GM06990 (cell line): ENCODE results near the gene DUSP21.
"Not testable (repeated sequence)": the region's sequence is repeated elsewhere in the genome, so short reads cannot be mapped to it uniquely, and the experiment has no call there.

Experiments used
- DNase-seq: peaks from one replicate; pipeline ENCODE4 v3.0.0-alpha.2; 2011; ENCODE audit not compliant: insufficient read length; ENCODE audit errors: extremely low read depth
- H3K27me3 ChIP-seq: replicated peaks from 2 replicates; pipeline ENCODE4 v1.6.0; 2011; ENCODE audit warnings: low read length; ENCODE audit not compliant: control insufficient read depth, insufficient read depth
- H3K36me3 ChIP-seq: 2 replicates; pipeline ENCODE4 v1.5.1; 2011; ENCODE audit warnings: low read length; ENCODE audit not compliant: control insufficient read depth, insufficient read depth
- H3K4me3 ChIP-seq: replicated peaks from 2 replicates; pipeline ENCODE4 v1.5.1; 2011; ENCODE audit warnings: low read depth, mild to moderate bottlenecking, control low read depth, low read length
- TF ChIP-seq, protein P1 (sequence below): IDR thresholded peaks from 2 replicates; pipeline ENCODE4 v1.5.1; 2011; ENCODE audit warnings: low read length, control low read depth, mild to moderate bottlenecking, inconsistent platforms; ENCODE audit not compliant: insufficient read depth, poor library complexity, severe bottlenecking

Gene DUSP21

GRCh38 chrX:44878780-44879179 lies 35.0 kb downstream of the DUSP21 start:
- H3K4me3 ChIP-seq, result no peak overlapping the region
- H3K27me3 ChIP-seq, result no peaks in the 10 kb centered on the region
- TF ChIP-seq, protein P1, sequence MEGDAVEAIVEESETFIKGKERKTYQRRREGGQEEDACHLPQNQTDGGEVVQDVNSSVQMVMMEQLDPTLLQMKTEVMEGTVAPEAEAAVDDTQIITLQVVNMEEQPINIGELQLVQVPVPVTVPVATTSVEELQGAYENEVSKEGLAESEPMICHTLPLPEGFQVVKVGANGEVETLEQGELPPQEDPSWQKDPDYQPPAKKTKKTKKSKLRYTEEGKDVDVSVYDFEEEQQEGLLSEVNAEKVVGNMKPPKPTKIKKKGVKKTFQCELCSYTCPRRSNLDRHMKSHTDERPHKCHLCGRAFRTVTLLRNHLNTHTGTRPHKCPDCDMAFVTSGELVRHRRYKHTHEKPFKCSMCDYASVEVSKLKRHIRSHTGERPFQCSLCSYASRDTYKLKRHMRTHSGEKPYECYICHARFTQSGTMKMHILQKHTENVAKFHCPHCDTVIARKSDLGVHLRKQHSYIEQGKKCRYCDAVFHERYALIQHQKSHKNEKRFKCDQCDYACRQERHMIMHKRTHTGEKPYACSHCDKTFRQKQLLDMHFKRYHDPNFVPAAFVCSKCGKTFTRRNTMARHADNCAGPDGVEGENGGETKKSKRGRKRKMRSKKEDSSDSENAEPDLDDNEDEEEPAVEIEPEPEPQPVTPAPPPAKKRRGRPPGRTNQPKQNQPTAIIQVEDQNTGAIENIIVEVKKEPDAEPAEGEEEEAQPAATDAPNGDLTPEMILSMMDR, result no peak
- no peaks in the 10 kb centered on the region for H3K36me3 ChIP-seq
- no peak for DNase-seq

DNA sequence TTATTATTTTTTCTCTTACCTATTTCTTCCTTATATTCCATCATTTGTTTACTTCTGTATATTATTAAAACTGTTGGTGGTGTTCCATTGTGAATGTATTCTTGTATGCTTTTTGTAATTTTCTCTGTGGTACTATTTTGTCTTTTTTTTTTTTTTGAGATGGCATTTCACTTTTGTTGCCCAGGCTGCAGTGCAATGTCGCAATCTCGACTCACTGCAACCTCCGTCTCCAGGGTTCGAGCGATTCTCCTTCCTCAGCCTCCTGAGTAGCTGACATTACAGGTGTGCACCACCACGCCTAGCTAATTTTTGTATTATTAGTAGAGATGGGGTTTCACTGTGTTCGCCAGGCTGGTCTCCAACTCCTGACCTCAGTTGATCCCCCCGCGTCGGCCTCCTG lies 37.7 kb downstream of the DUSP21 start:
- TF ChIP-seq, protein P1, result no peak
- no peaks in the 10 kb centered on the region for H3K27me3 ChIP-seq
- H3K36me3 ChIP-seq, result no peaks in the 10 kb centered on the region
- H3K4me3 ChIP-seq, result no peak overlapping the region
- DNase-seq, result no peak

- Histone ChIP-seq H3K36me3 (no peaks in the 10 kb centered on the region), H3K27me3 (no peaks in the 10 kb centered on the region), H3K4me3 (no peak overlapping the region)
- no peak for DNase-seq
- TF ChIP-seq, protein P1, result no peak
Measured at GRCh38 chrX:44882635-44883034, 38.8 kb downstream of the DUSP21 start.

DNA sequence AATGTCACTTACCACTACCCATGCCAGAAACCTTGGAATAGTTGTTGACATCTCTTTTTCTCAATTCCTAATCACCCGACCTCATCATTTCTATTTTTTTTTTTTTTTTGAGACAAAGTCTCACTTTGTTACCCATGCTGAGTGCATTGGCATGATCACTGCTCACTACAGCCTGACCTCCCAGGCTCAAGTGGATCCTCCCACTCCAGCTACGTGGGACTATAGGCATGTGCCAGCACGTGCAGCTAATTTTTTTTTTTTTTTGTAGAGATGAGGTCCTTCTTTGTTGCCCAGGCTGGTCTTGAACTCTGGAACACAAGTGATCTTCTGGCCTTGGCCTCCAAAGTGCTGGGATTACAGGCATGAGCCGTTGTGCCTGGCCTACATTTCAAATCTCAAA lies 41.1 kb downstream of the DUSP21 start:
- H3K27me3 ChIP-seq, result no peaks in the 10 kb centered on the region
- no peaks in the 10 kb centered on the region for H3K36me3 ChIP-seq
- H3K4me3 ChIP-seq, result no peak overlapping the region
- DNase-seq, result no peak
- TF ChIP-seq, protein P1, result no peak

DNA sequence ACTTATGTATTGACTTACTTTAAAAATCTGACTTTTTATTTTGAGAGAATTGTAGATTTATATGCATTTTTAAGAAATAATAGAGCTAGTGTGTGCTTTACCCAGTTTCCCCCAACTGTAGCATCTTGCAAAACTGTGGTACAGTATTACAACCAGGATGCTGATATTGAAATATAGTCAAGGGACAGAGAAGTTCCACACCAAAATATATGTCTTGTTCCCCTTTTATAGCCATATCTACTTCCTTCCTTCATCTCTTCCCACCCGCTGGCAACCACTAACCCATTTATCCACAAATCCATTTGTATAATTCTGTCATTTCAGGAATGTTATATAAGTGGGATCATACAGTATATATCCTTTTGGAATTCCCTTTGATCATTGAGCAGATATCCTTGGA lies 46.0 kb downstream of the DUSP21 start:
- no peaks in the 10 kb centered on the region for H3K27me3 ChIP-seq
- TF ChIP-seq, protein P1, result no peak
- no peak overlapping the region for H3K4me3 ChIP-seq
- no peak for DNase-seq
- H3K36me3 ChIP-seq, result no peaks in the 10 kb centered on the region

DNA sequence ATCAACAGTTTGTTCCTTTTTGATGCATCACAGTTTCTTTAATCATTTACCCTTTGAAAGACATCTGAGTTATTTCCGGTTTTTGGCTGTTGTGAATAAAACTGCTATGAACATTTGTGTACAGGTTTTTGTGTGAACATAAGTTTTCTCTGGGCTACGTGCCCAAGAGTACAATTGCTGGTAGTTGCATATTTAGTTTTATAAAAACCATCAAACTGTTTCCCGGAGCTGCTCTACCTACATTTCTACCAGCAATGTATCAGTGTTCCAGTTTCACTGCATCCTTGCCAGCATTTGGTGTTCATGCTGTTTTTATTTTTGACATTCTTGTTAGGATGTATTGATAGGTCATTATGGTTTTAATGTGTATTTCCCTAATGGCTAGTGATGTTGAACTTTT lies 46.4 kb downstream of the DUSP21 start:
- no peak for DNase-seq
- TF ChIP-seq, protein P1, result no peak

GRCh38 chrX:44890687-44891086 lies 46.9 kb downstream of the DUSP21 start:
- not testable (repeated sequence) for H3K36me3 ChIP-seq, H3K4me3 ChIP-seq, DNase-seq, H3K27me3 ChIP-seq

More for the DNA sequence above, 46.4 kb downstream of the DUSP21 start:
- Histone ChIP-seq H3K36me3 (no peaks in the 10 kb centered on the region), H3K4me3 (no peak overlapping the region), H3K27me3 (no peaks in the 10 kb centered on the region)
